Sigmoid colon (tissue), 7 donors: ENCODE data around the gene RALB. TPM values are rescaled to one million over a fixed set of nuclear protein-coding genes. Genes with fewer than 3 reads are reported as not detected.
A peak's percentile ranks its signal among the peaks of the same experiment; 100 is the strongest.
"Not testable (repeated sequence)": the region's sequence is repeated elsewhere in the genome, so short reads cannot be mapped to it uniquely, and the experiment has no call there.

ENCODE experiments used
- DNase-seq: peaks from one replicate; pipeline ENCODE4 v3.0.0-alpha.2; 2019
- H3K27ac ChIP-seq, 4 donors: fragments of 200-600 bp; sonication (generic); one replicate each; pipeline ENCODE4 v1.5.1; 2016 to 2019; ENCODE audit warnings: mild to moderate bottlenecking in 1 of 4
- H3K27me3 ChIP-seq, 3 donors: fragments of 200-600 bp; sonication (generic); one replicate each; pipeline ENCODE4 v1.5.1; 2019; ENCODE audit warnings: mild to moderate bottlenecking in 1 of 3
- H3K36me3 ChIP-seq, 4 donors: fragments of 200-600 bp; sonication (generic); one replicate each; pipeline ENCODE4 v1.5.1; 2016 to 2019
- H3K4me1 ChIP-seq, 4 donors: fragments of 200-600 bp; sonication (generic); one replicate each; pipeline ENCODE4 v1.5.1; 2017 to 2019
- H3K4me3 ChIP-seq, 4 donors: fragments of 200-600 bp; sonication (generic); one replicate each; pipeline ENCODE4 v1.5.1; 2017 to 2019; ENCODE audit warnings: mild to moderate bottlenecking in 2 of 4, moderate library complexity in 1 of 4
- H3K9me3 ChIP-seq, 4 donors: fragments of 200-600 bp in 3 of 4; sonication (generic) in 3 of 4; one replicate each; pipeline versions ENCODE4 v1.5.1 to v1.6.1; 2013 to 2019
- CTCF ChIP-seq, 4 experiments: fragments of 450-650 bp in 3 of 4; fragments of 200-600 bp in 1 of 4; IDR thresholded peaks; one replicate each; pipeline ENCODE4 v1.5.1; 2016 to 2019; ENCODE audit warnings: antibody characterized with exemption in 4 of 4, mild to moderate bottlenecking in 3 of 4, moderate library complexity in 2 of 4
- EP300 ChIP-seq, 4 donors: sonication (generic); formaldehyde crosslinking; IDR thresholded peaks; one replicate each; pipeline ENCODE4 v1.6.1; 2017; ENCODE audit warnings: antibody characterized with exemption in 4 of 4
- POLR2A ChIP-seq, 2 donors: fragments of 450-650 bp; IDR thresholded peaks; one replicate each; pipeline ENCODE4 v1.6.1; 2016; ENCODE audit warnings: antibody characterized with exemption in 2 of 2, mild to moderate bottlenecking in 2 of 2, moderate library complexity in 2 of 2
- POLR2AphosphoS5 ChIP-seq, 4 donors: sonication (generic); formaldehyde crosslinking; IDR thresholded peaks; one replicate each; pipeline ENCODE4 v1.6.1; 2017; ENCODE audit warnings: antibody characterized with exemption in 4 of 4
- WGBS, 2 donors: extraction: QIAGEN DNeasy Blood & Tissue Kit; methylation state at CpG; one replicate each; pipeline ENCODE4 v1.1.7; 2013; 5-methylcytosine and 5-hydroxymethylcytosine counted together
- intact Hi-C: fragments of 100-400 bp; cut with DNase I; formaldehyde crosslinking; loops from one replicate; pipeline ENCODE4 v1.15.1; 2023
- polyA plus RNA-seq, 3 donors: library from polyadenylated mRNA; stranded (reverse); fragments of 200-250 nt; gene quantifications; one replicate each; pipeline ENCODE4 v1.2.3, GENCODE V29; 2013
- total RNA-seq, 4 donors: library from RNA; depleted of rRNA; stranded (reverse); fragments of >200 nt; gene quantifications; one replicate each; pipeline ENCODE4 v1.1.0, GENCODE V29; 2016
- donor health status: healthy with polysubstance abuse.
- donor health status: Bipolar disorder and iron deficiency.
- donor health status: healthy.

RALB gene
- total and polyA plus RNA-seq, 7 donors, result 47.9 to 143 (median 60.2) TPM

- WGBS, 2 donors, result 61 to 67% methylated on average over 9 of the region's 9 CpGs
- TF ChIP-seq POLR2AphosphoS5 (IDR thresholded peaks at IDR 0.05) (no peak), POLR2A (IDR thresholded peaks at IDR 0.05) (no peak)
- Histone ChIP-seq H3K4me3 (no peak overlapping the region), H3K4me1 (peaks cover 0 to 27% (median 14%) of the 10 kb centered on the region in 4 donors), H3K9me3 (no peaks in the 10 kb centered on the region), H3K36me3 (no peaks in the 10 kb centered on the region), H3K27ac (no peak overlapping the region), H3K27me3 (no peaks in the 10 kb centered on the region)
- intact Hi-C loops, result no loop called here
- peak; percentile 29 for DNase-seq
Measured at GRCh38 chr2:120255986-120256650, 3.5 kb downstream of the RALB start.

GRCh38 chr2:120256651-120257000 lies 4.0 kb downstream of the RALB start:
- intact Hi-C loops, result no loop called here
- TF ChIP-seq EP300 (IDR thresholded peaks at IDR 0.05) (no peak), POLR2A (IDR thresholded peaks at IDR 0.05) (no peak), POLR2AphosphoS5 (IDR thresholded peaks at IDR 0.05) (no peak), CTCF (IDR thresholded peaks at IDR 0.05) (no peak)
- H3K4me1 ChIP-seq, result peaks cover 0 to 26% (median 14%) of the 10 kb centered on the region in 4 donors
- no peak overlapping the region for H3K27ac ChIP-seq
- no peaks in the 10 kb centered on the region for H3K27me3 ChIP-seq
- H3K36me3 ChIP-seq, result no peaks in the 10 kb centered on the region
- no peak for DNase-seq
- WGBS, 2 donors, result 53 to 85% methylated on average over 1 of the region's 1 CpG
- no peak overlapping the region for H3K4me3 ChIP-seq
- no peaks in the 10 kb centered on the region for H3K9me3 ChIP-seq

- 34 to 56% methylated on average over 1 of the region's 1 CpG for WGBS, 2 donors
- peak; percentile 37 for DNase-seq
- peaks cover 0 to 20% (median 12%) of the 10 kb centered on the region in 4 donors for H3K4me1 ChIP-seq
Measured at GRCh38 chr2:120257522-120257921, 4.9 kb downstream of the RALB start.

GRCh38 chr2:120258196-120258595 lies 5.5 kb downstream of the RALB start:
- intact Hi-C loops, result no loop called here
- 86 to 89% methylated on average over 9 of the region's 9 CpGs for WGBS, 2 donors
- no peak for DNase-seq

More at GRCh38 chr2:120257522-120257921, 4.9 kb downstream of the RALB start:
- Histone ChIP-seq H3K9me3 (no peaks in the 10 kb centered on the region), H3K27ac (no peak overlapping the region), H3K36me3 (no peaks in the 10 kb centered on the region), H3K27me3 (no peaks in the 10 kb centered on the region), H3K4me3 (no peak overlapping the region)
- intact Hi-C loops, result no loop called here
- no peak for TF ChIP-seq CTCF (IDR thresholded peaks at IDR 0.05)
- no peak for TF ChIP-seq POLR2AphosphoS5 (IDR thresholded peaks at IDR 0.05)
- no peak for TF ChIP-seq POLR2A (IDR thresholded peaks at IDR 0.05)
- TF ChIP-seq EP300 (IDR thresholded peaks at IDR 0.05), result no peak

GRCh38 chr2:120259939-120260338 lies 7.3 kb downstream of the RALB start:
- intact Hi-C loops, result not testable (repeated sequence)
- 97 to 99% methylated on average over 15 of the region's 15 CpGs for WGBS, 2 donors

More at GRCh38 chr2:120258196-120258595, 5.5 kb downstream of the RALB start:
- H3K36me3 ChIP-seq, result no peaks in the 10 kb centered on the region
- H3K27ac ChIP-seq, result no peak overlapping the region
- no peaks in the 10 kb centered on the region for H3K27me3 ChIP-seq
- H3K4me1 ChIP-seq, result peaks cover 0 to 20% (median 12%) of the 10 kb centered on the region in 4 donors
- TF ChIP-seq POLR2A (IDR thresholded peaks at IDR 0.05) (no peak), CTCF (IDR thresholded peaks at IDR 0.05) (no peak), EP300 (IDR thresholded peaks at IDR 0.05) (no peak), POLR2AphosphoS5 (IDR thresholded peaks at IDR 0.05) (no peak)
- no peak overlapping the region for H3K4me3 ChIP-seq
- H3K9me3 ChIP-seq, result no peaks in the 10 kb centered on the region

GRCh38 chr2:120260736-120261135 lies 8.1 kb downstream of the RALB start:
- Histone ChIP-seq H3K27ac (no peak overlapping the region), H3K4me1 (no peaks in the 10 kb centered on the region), H3K36me3 (no peaks in the 10 kb centered on the region), H3K27me3 (no peaks in the 10 kb centered on the region), H3K4me3 (no peak overlapping the region), H3K9me3 (no peaks in the 10 kb centered on the region)
- no peak for DNase-seq
- WGBS, 2 donors, result 90 to 96% methylated on average over 5 of the region's 5 CpGs
- TF ChIP-seq POLR2AphosphoS5 (IDR thresholded peaks at IDR 0.05) (no peak), CTCF (IDR thresholded peaks at IDR 0.05) (no peak), EP300 (IDR thresholded peaks at IDR 0.05) (no peak), POLR2A (IDR thresholded peaks at IDR 0.05) (no peak)
- intact Hi-C loops, result no loop called here

More at GRCh38 chr2:120259939-120260338, 7.3 kb downstream of the RALB start:
- not testable (repeated sequence) for DNase-seq, H3K4me1 ChIP-seq, H3K4me3 ChIP-seq, H3K36me3 ChIP-seq, H3K9me3 ChIP-seq, H3K27me3 ChIP-seq, H3K27ac ChIP-seq
